Nephron (organoid): Measurements from ENCODE around the gene FAM168B.

Experiments
- H3K27ac Mint-ChIP-seq, 3 experiments: 2 replicates each; pipeline ENCODE4 v1.8.0; 2020; ENCODE audit warnings: mixed read lengths in 3 of 3, mild to moderate bottlenecking in 2 of 3, moderate library complexity in 1 of 3
- H3K27me3 Mint-ChIP-seq: 2 replicates; pipeline ENCODE4 v1.8.0; 2021; ENCODE audit warnings: low read depth, mild to moderate bottlenecking, moderate library complexity, mixed read lengths
- H3K36me3 Mint-ChIP-seq: 2 replicates; pipeline ENCODE4 v1.8.0; 2020; ENCODE audit warnings: low read depth, mixed read lengths
- H3K4me1 Mint-ChIP-seq: 2 replicates; pipeline ENCODE4 v1.8.0; 2020; ENCODE audit warnings: mixed read lengths
- H3K4me3 Mint-ChIP-seq, 3 experiments: 2 replicates each; pipeline ENCODE4 v1.8.0; 2020; ENCODE audit warnings: mild to moderate bottlenecking in 3 of 3, mixed read lengths in 3 of 3, moderate library complexity in 2 of 3
- H3K9me3 Mint-ChIP-seq: 2 replicates; pipeline ENCODE4 v1.8.0; 2020; ENCODE audit warnings: mixed read lengths
- CTCF ChIP-seq, 3 experiments: fragments of 200-600 bp; sonication (generic); IDR thresholded peaks; one replicate each; pipeline ENCODE4 v1.5.0; 2021; ENCODE audit warnings: antibody characterized with exemption in 3 of 3; ENCODE audit not compliant: unreplicated experiment in 3 of 3

The FAM168B gene

GRCh38 chr2:131058920-131059319, 34.3 kb downstream of the FAM168B start:
- Mint-ChIP-seq H3K4me3 (no peak overlapping the region), H3K27ac (no peak overlapping the region), H3K36me3 (peaks cover 73% of the 10 kb centered on the region), H3K4me1 (peaks cover 48% of the 10 kb centered on the region), H3K27me3 (no peaks in the 10 kb centered on the region), H3K9me3 (no peaks in the 10 kb centered on the region)
- TF ChIP-seq CTCF (IDR thresholded peaks at IDR 0.05; ENCODE audit: unreplicated experiment in 3 of 3): no peak

GRCh38 chr2:131058214-131058843, 34.9 kb downstream of the FAM168B start:
- H3K27me3 Mint-ChIP-seq: no peaks in the 10 kb centered on the region
- H3K9me3 Mint-ChIP-seq: no peaks in the 10 kb centered on the region
- peak overlapping the region in 1 of 3 experiments; percentile 43 for H3K27ac Mint-ChIP-seq
- H3K36me3 Mint-ChIP-seq: peaks cover 72% of the 10 kb centered on the region
- H3K4me1 Mint-ChIP-seq: peaks cover 44% of the 10 kb centered on the region
- H3K4me3 Mint-ChIP-seq: no peak overlapping the region
- no peak for TF ChIP-seq CTCF (IDR thresholded peaks at IDR 0.05; ENCODE audit: unreplicated experiment in 3 of 3)

GRCh38 chr2:131056932-131057287, 36.4 kb downstream of the FAM168B start:
- Mint-ChIP-seq H3K9me3 (no peaks in the 10 kb centered on the region), H3K4me1 (peaks cover 40% of the 10 kb centered on the region), H3K4me3 (no peak overlapping the region), H3K36me3 (peaks cover 77% of the 10 kb centered on the region), H3K27me3 (no peaks in the 10 kb centered on the region), H3K27ac (no peak overlapping the region)
- no peak for TF ChIP-seq CTCF (IDR thresholded peaks at IDR 0.05; ENCODE audit: unreplicated experiment in 3 of 3)

- H3K4me3 Mint-ChIP-seq: no peak overlapping the region
- peaks cover 79% of the 10 kb centered on the region for H3K36me3 Mint-ChIP-seq
- TF ChIP-seq CTCF (IDR thresholded peaks at IDR 0.05; ENCODE audit: unreplicated experiment in 3 of 3): no peak
- H3K4me1 Mint-ChIP-seq: peaks cover 35% of the 10 kb centered on the region
- H3K27ac Mint-ChIP-seq: no peak overlapping the region
- H3K9me3 Mint-ChIP-seq: no peaks in the 10 kb centered on the region
- no peaks in the 10 kb centered on the region for H3K27me3 Mint-ChIP-seq
Observed at GRCh38 chr2:131056204-131056931, 36.9 kb downstream of the FAM168B start.

- no peak for TF ChIP-seq CTCF (IDR thresholded peaks at IDR 0.05; ENCODE audit: unreplicated experiment in 3 of 3)
- H3K36me3 Mint-ChIP-seq: peaks cover 79% of the 10 kb centered on the region
- H3K4me1 Mint-ChIP-seq: peaks cover 29% of the 10 kb centered on the region
- H3K27me3 Mint-ChIP-seq: no peaks in the 10 kb centered on the region
- no peak overlapping the region for H3K4me3 Mint-ChIP-seq
- no peaks in the 10 kb centered on the region for H3K9me3 Mint-ChIP-seq
- no peak overlapping the region for H3K27ac Mint-ChIP-seq
Observed at GRCh38 chr2:131055169-131056065, 37.8 kb downstream of the FAM168B start.
